Measurements from ENCODE around the gene NR4A3. TPM values are rescaled to one million over a fixed set of nuclear protein-coding genes. Genes with fewer than 3 reads are reported as not detected.

NR4A3 gene
- total and polyA plus RNA-seq, 2 of the 13 experiments (the other 11 are each of a cell fraction or from before 2014, with no cell fraction given): 0.02 to 0.09 TPM

DNA sequence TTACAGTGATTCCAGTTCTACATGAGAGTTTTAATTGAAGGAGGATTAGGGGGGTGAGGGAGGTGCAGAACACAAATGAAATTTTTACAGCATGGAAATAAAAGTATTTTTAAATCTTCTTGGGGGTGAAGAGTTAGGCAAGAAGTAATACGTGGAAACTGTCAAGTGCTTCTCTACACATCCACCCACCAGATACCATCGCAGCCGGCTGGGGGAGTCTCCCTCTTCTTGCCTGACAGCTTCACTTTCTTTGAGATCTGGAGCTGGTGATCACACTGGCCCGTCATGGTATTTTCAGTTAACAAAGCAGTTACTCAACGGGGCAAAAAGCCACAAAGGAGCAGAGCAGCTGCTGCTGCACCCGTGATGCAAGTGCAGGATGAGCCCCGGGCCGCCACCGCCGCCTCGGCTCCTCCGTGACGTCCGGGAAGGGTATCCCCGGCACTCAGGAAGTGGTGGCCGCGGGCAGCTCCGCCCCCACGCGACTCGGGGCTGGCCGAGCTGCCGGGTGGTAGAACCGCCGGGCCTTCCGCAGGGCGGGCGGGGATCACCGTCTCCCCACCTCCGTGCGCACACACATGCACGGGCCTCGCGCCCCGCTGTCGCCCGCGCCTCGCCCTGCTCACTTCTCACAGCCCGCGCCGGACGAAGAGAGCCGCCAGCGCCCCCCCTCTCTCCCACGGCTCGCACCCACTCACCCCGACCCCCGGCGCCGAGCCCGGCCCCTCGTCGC is 2.4 kb upstream of the NR4A3 start (continued):
- peak; percentile 87; the same call in 1 of the 2 replicates for TF ChIP-seq CHCHD3 (CRISPR knock-in tag; IDR thresholded peaks at IDR 0.05)
- no peak for TF ChIP-seq ZNF549 (CRISPR knock-in tag; IDR thresholded peaks at IDR 0.05)
- TF ChIP-seq ZNF274 (CRISPR knock-in tag; IDR thresholded peaks at IDR 0.05): no peak; the same call in 1 of the 2 replicates
- TF ChIP-seq, protein P1, sequence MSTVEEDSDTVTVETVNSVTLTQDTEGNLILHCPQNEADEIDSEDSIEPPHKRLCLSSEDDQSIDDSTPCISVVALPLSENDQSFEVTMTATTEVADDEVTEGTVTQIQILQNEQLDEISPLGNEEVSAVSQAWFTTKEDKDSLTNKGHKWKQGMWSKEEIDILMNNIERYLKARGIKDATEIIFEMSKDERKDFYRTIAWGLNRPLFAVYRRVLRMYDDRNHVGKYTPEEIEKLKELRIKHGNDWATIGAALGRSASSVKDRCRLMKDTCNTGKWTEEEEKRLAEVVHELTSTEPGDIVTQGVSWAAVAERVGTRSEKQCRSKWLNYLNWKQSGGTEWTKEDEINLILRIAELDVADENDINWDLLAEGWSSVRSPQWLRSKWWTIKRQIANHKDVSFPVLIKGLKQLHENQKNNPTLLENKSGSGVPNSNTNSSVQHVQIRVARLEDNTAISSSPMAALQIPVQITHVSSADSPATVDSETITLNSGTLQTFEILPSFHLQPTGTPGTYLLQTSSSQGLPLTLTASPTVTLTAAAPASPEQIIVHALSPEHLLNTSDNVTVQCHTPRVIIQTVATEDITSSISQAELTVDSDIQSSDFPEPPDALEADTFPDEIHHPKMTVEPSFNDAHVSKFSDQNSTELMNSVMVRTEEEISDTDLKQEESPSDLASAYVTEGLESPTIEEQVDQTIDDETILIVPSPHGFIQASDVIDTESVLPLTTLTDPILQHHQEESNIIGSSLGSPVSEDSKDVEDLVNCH (CRISPR knock-in tag; IDR thresholded peaks at IDR 0.05): no peak
- TF ChIP-seq ZFX (CRISPR knock-in tag; IDR thresholded peaks at IDR 0.05; ENCODE audit: low read depth): peak; percentile 93
- TF ChIP-seq, protein P2, sequence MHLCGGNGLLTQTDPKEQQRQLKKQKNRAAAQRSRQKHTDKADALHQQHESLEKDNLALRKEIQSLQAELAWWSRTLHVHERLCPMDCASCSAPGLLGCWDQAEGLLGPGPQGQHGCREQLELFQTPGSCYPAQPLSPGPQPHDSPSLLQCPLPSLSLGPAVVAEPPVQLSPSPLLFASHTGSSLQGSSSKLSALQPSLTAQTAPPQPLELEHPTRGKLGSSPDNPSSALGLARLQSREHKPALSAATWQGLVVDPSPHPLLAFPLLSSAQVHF (CRISPR knock-in tag; IDR thresholded peaks at IDR 0.05): no peak
- TF ChIP-seq KMT2B (CRISPR knock-in tag; IDR thresholded peaks at IDR 0.05): no peak; the same call in 1 of the 2 replicates
- TF ChIP-seq ZNF772 (CRISPR knock-in tag; IDR thresholded peaks at IDR 0.05): no peak; the same call in 1 of the 2 replicates
- TF ChIP-seq GZF1 (CRISPR knock-in tag; IDR thresholded peaks at IDR 0.05): peak; percentile 18; the same call in 1 of the 2 replicates
- no peak; the same call in 1 of the 2 replicates for TF ChIP-seq ZBTB21 (CRISPR knock-in tag; IDR thresholded peaks at IDR 0.05)
- TF ChIP-seq SATB2 (CRISPR knock-in tag; IDR thresholded peaks at IDR 0.05): no peak
- TF ChIP-seq, protein P3, sequence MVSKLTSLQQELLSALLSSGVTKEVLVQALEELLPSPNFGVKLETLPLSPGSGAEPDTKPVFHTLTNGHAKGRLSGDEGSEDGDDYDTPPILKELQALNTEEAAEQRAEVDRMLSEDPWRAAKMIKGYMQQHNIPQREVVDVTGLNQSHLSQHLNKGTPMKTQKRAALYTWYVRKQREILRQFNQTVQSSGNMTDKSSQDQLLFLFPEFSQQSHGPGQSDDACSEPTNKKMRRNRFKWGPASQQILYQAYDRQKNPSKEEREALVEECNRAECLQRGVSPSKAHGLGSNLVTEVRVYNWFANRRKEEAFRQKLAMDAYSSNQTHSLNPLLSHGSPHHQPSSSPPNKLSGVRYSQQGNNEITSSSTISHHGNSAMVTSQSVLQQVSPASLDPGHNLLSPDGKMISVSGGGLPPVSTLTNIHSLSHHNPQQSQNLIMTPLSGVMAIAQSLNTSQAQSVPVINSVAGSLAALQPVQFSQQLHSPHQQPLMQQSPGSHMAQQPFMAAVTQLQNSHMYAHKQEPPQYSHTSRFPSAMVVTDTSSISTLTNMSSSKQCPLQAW (CRISPR knock-in tag; IDR thresholded peaks at IDR 0.05): no peak
- no peak for TF ChIP-seq ZNF207 (IDR thresholded peaks at IDR 0.05; ENCODE audit: borderline replicate concordance)
- TF ChIP-seq SMAD3 (CRISPR knock-in tag; IDR thresholded peaks at IDR 0.05): no peak
- TF ChIP-seq SRSF4 (IDR thresholded peaks at IDR 0.05; ENCODE audit: low read depth, low read length, poor library complexity, severe bottlenecking): no peak
- TF ChIP-seq, protein P4, sequence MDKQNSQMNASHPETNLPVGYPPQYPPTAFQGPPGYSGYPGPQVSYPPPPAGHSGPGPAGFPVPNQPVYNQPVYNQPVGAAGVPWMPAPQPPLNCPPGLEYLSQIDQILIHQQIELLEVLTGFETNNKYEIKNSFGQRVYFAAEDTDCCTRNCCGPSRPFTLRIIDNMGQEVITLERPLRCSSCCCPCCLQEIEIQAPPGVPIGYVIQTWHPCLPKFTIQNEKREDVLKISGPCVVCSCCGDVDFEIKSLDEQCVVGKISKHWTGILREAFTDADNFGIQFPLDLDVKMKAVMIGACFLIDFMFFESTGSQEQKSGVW (CRISPR knock-in tag; IDR thresholded peaks at IDR 0.05; ENCODE audit: borderline replicate concordance): no peak
- peak; percentile 90; the same call in 1 of the 2 replicates for TF ChIP-seq SAFB2 (CRISPR knock-in tag; IDR thresholded peaks at IDR 0.05; ENCODE audit: borderline replicate concordance, low read depth)
- no peak for TF ChIP-seq RFX1 (IDR thresholded peaks at IDR 0.05)
- no peak for TF ChIP-seq TBP (CRISPR knock-in tag; IDR thresholded peaks at IDR 0.05)
- no peak for TF ChIP-seq JUND (CRISPR knock-in tag; IDR thresholded peaks at IDR 0.05)
- no peak for TF ChIP-seq MAFF (IDR thresholded peaks at IDR 0.05; ENCODE audit: low read depth, low read length)
- no peak; the same call in 1 of the 2 replicates for TF ChIP-seq KAT7 (CRISPR knock-in tag; IDR thresholded peaks at IDR 0.05; ENCODE audit: borderline replicate concordance)
- peak; percentile 76; the same call in 1 of the 2 replicates for TF ChIP-seq ZNF724P (CRISPR knock-in tag; IDR thresholded peaks at IDR 0.05; ENCODE audit: borderline replicate concordance)
- TF ChIP-seq RARG (CRISPR knock-in tag; IDR thresholded peaks at IDR 0.05; ENCODE audit: low read depth): no peak
- TF ChIP-seq ISX (CRISPR knock-in tag; conservative IDR thresholded peaks at IDR 0.05): no peak
- TF ChIP-seq KDM2A (CRISPR knock-in tag; IDR thresholded peaks at IDR 0.05; ENCODE audit: borderline replicate concordance, low read depth): peak; percentile 75
- TF ChIP-seq U2AF1 (optimal IDR thresholded peaks at IDR 0.05; ENCODE audit: low read depth, low read length): no peak

Data from HepG2 (cell line).